Pancreas (tissue), 10 donors: Measurements from ENCODE around the gene HIF1A. TPM values are rescaled to one million over a fixed set of nuclear protein-coding genes. Genes with fewer than 3 reads are reported as not detected.

Experiments used
- ATAC-seq, 4 donors: fragments of 200-7000 bp; cut with Tn5 transposase; one replicate each; pipeline versions ENCODE4 v1.8.0 to v1.9.1; 2020; ENCODE audit warnings: mild to moderate bottlenecking in 4 of 4, moderate library complexity in 4 of 4
- DNase-seq, 6 donors: peaks; one replicate each; pipeline ENCODE4 v3.0.0-alpha.2; 2020
- FAIRE-seq: peaks from 2 replicates; lab custom pipeline; 2012; peaks lifted over from hg19 to GRCh38; lab: Jason Lieb, UNC
- H3K27ac ChIP-seq, 4 donors: fragments of 200-600 bp; sonication (generic); 1 replicate in 3 of 4; 2 replicates in 1 of 4; pipeline versions ENCODE4 v1.5.0 to v1.8.0; 2020
- H3K27me3 ChIP-seq, 4 donors: fragments of 200-600 bp; one replicate each; pipeline ENCODE4 v1.8.0; 2021
- H3K36me3 ChIP-seq, 3 donors: fragments of 200-600 bp; sonication (generic) in 1 of 3; one replicate each; pipeline versions ENCODE4 v1.5.0 to v1.8.0; 2020 to 2021
- H3K4me1 ChIP-seq, 3 donors: fragments of 200-600 bp; one replicate each; pipeline ENCODE4 v1.8.0; 2021
- H3K4me3 ChIP-seq, 4 donors: fragments of 200-600 bp; sonication (generic) in 2 of 4; one replicate each; pipeline versions ENCODE4 v1.5.0 to v1.8.0; 2020 to 2021
- H3K9me3 ChIP-seq, 4 donors: fragments of 200-600 bp; one replicate each; pipeline ENCODE4 v1.8.0; 2021
- CTCF ChIP-seq, 4 donors: fragments of 200-600 bp; sonication (generic) in 3 of 4; IDR thresholded peaks; one replicate each; pipeline versions ENCODE4 v1.5.0 to v1.8.0; 2021; ENCODE audit warnings: antibody characterized with exemption in 4 of 4
- WGBS, 2 donors: extraction: QIAGEN DNeasy Blood & Tissue Kit; methylation state at CpG; one replicate each; pipeline ENCODE4 v1.1.7; 2013; 5-methylcytosine and 5-hydroxymethylcytosine counted together
- intact Hi-C, 3 donors: fragments of 100-400 bp; cut with DNase I; formaldehyde crosslinking; loops; one replicate each; pipeline versions ENCODE4 v1.11.1 to v1.14.2; 2022
- polyA plus RNA-seq, 2 donors: library from polyadenylated mRNA; stranded (reverse); fragments of 200-250 nt; gene quantifications; one replicate each; pipeline ENCODE4 v1.2.3, GENCODE V29; 2013
- total RNA-seq, 6 donors: library from RNA; stranded (reverse); fragmentation: NEBNext Ultra II Directional in 4 of 6; extraction: Animal tissue kit (Norgen Biotek cat#: 25700) in 4 of 6; gene quantifications; one replicate each; pipeline versions ENCODE4 v1.2.1 to v1.2.4, GENCODE V29; 2021 to 2023
- donor health status: healthy with polysubstance abuse.
- donor health status: DM: no; HTN: no; CAD: no; lungs with moderate emphysema.
- donor health status: DM: no; HTN: no; CAD: no.
- donor health status: control.
- donor health status: control.
- donor health status: Bipolar disorder and iron deficiency.
- donor health status: DM: yes; HTN: yes; CAD: no.
- donor health status: DM: no; HTN: no; CAD: no.
- donor health status: DM: no; HTN: no; CAD: no.
- donor health status: DM: yes; HTN: yes; CAD: no.

HIF1A gene
- total and polyA plus RNA-seq, 8 donors = 10.6 to 97.4 (median 27.0) TPM

- DNase-seq = no peak
- H3K27ac ChIP-seq = no peak overlapping the region
- no peak overlapping the region for H3K4me3 ChIP-seq
- no peaks in the 10 kb centered on the region for H3K9me3 ChIP-seq
- ATAC-seq = no peak
- intact Hi-C loops = no loop called here
- FAIRE-seq = no peak
- TF ChIP-seq CTCF (IDR thresholded peaks at IDR 0.05) = no peak
- no peaks in the 10 kb centered on the region for H3K27me3 ChIP-seq
- WGBS, 2 donors = 80 to 87% methylated on average over 5 of the region's 5 CpGs
- H3K36me3 ChIP-seq = no peaks in the 10 kb centered on the region
- H3K4me1 ChIP-seq = peaks cover 0 to 14% (median 6%) of the 10 kb centered on the region in 3 donors
Measured at GRCh38 chr14:61764342-61765122, 69.2 kb downstream of the HIF1A start.

- no peaks in the 10 kb centered on the region for H3K9me3 ChIP-seq
- FAIRE-seq (no peak), DNase-seq (no peak), ATAC-seq (no peak)
- intact Hi-C loops = no loop called here
- no peak for TF ChIP-seq CTCF (IDR thresholded peaks at IDR 0.05)
- 80 to 81% methylated on average over 15 of the region's 15 CpGs for WGBS, 2 donors
- no peak overlapping the region for H3K27ac ChIP-seq
- no peak overlapping the region for H3K4me3 ChIP-seq
- peaks cover 0 to 14% (median 6%) of the 10 kb centered on the region in 3 donors for H3K4me1 ChIP-seq
- no peaks in the 10 kb centered on the region for H3K27me3 ChIP-seq
- H3K36me3 ChIP-seq = peaks cover 0 to 2% (median 0%) of the 10 kb centered on the region in 3 donors
Measured at GRCh38 chr14:61765225-61765943, 70.1 kb downstream of the HIF1A start.

GRCh38 chr14:61766151-61766550 is 70.8 kb downstream of the HIF1A start:
- Histone ChIP-seq H3K4me3 (no peak overlapping the region), H3K27me3 (no peaks in the 10 kb centered on the region), H3K36me3 (peaks cover 0 to 2% (median 0%) of the 10 kb centered on the region in 3 donors), H3K27ac (no peak overlapping the region), H3K9me3 (no peaks in the 10 kb centered on the region), H3K4me1 (peaks cover 0 to 14% (median 6%) of the 10 kb centered on the region in 3 donors)
- intact Hi-C loops = no loop called here
- ATAC-seq (no peak), FAIRE-seq (no peak), DNase-seq (no peak)
- WGBS, 2 donors = 74 to 80% methylated on average over 5 of the region's 5 CpGs
- no peak for TF ChIP-seq CTCF (IDR thresholded peaks at IDR 0.05)

- intact Hi-C loops = no loop called here
- no peak for TF ChIP-seq CTCF (IDR thresholded peaks at IDR 0.05)
- Histone ChIP-seq H3K4me1 (peaks cover 0 to 8% (median 6%) of the 10 kb centered on the region in 3 donors), H3K27me3 (no peaks in the 10 kb centered on the region), H3K36me3 (peaks cover 0 to 2% (median 0%) of the 10 kb centered on the region in 3 donors), H3K27ac (no peak overlapping the region), H3K4me3 (no peak overlapping the region), H3K9me3 (no peaks in the 10 kb centered on the region)
- FAIRE-seq = no peak
- no peak for ATAC-seq
- no peak for DNase-seq
- 67 to 70% methylated on average over 3 of the region's 3 CpGs for WGBS, 2 donors
Measured at GRCh38 chr14:61768240-61768639, 72.9 kb downstream of the HIF1A start.
